ENCODE results near the gene FYCO1.

FYCO1 gene

DNA sequence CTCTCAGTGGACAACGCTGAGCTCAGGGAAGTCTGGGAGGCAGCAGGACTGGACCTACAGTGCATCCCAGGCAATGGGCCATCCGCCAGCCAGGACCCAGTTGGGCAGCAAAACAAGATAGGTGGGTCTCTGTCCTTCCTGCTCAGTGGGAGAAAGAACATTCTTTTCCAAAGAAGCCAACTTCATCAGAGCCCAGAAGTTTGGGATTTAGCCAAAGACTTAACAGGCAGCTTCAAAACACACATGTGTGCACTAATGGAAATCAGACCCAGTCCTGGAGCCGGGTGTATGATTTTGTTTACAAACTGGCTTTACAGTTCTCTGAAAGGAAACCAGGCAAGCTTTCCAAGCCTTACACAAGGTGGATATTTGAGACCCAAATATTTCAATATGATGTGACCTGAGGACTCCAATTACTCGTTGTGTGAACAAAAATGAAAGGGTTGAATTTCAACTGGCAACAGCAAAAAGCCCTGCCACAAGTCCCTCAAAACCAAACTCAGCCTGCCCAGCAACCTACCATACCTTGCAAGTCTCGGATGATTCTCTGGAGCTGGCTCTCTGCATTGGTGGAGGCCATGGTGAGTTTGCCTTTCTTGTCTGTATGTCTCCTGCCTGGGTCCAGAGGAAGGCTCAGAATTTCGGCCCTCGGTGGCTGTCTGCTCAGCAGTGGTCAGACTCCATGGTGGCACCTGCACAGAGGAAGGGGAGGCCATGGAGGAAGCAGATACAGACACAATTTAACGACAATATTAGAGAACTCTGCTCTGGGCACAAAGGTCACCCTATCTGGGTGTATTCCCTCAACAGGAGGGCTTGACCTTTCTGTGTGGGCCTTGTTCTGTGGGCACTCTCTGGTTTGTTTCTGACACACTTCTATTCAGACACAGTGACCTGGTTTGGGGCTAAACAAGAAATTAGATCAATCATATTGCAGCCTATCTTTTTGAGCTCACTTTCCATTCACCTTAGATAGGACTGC, 11.0 kb downstream of the FYCO1 start:
- DNase-seq (ENCODE audit: low spot score): no peak

DNA sequence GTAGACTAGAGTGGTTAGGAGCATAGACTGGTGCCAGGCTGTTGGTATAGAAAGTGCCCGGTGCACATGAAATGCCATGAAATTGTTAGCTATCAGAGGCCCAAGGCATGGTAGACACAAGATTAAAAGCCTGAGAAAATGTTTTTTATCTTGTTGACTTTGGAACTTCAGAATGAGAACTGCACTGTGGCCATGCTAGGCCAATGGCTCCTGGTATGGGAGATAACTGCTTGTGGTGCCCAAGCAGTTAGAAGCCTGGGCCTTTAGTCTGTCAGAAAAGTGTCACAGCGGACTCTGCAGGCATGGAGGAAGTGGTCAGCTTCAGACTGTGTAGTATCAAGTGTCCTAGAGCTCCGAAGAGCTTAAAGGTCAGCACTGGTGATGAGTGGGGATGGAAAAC, 11.9 kb downstream of the FYCO1 start:
- DNase-seq (ENCODE audit: low spot score): no peak

DNA sequence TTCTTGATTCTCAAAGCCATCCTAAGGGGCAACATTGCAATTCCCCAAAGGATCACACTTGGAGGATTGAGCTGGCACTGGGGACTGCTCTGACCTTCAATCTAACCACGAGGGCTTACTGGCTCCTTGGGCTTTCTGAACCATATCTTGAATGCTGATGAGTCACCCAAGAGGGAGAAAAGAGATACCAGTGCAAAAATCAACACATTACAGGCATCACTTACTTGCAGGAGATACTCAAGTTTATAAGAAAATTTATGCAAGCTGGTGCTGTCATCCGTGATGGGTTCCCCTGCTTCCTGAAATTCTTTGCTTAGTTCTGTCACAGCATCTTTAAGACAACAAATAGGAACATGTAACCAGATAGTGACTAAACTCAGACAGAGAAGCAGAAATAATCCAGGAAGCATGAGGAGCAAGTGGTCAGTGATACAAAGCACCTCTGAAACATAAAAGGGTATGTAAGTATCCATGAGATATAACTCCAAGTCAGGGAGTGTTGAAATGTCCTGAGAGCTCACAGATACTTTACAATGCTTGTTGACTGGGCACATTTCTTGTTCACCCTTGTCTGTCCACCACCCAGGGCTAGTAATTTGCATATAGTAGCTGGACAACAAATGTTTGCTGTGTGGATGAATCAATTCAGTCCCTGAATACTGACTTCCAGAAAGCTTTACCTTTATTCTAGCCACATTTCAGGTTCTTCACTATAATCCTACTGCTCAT, 14.1 kb downstream of the FYCO1 start:
- no peak for DNase-seq (ENCODE audit: low spot score)

DNA sequence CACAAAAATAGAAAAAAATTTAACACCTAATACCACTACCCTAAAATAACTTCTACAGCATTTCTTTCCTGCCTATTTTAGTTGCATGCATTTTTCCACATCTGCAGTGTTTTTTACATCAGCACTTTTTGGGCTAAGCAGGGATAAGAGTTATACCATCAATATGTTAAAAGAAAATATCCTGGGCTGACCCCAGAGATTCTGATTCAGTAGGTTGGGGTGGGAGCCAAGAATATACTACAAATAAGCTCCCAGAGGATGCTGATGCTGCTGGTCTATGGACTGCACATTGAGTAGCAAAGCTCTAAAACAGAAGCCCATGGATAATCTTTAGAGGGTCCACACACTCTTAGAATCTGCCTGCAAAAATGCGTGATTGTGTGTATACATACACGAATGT, 14.8 kb downstream of the FYCO1 start:
- no peak for DNase-seq (ENCODE audit: low spot score)

DNA sequence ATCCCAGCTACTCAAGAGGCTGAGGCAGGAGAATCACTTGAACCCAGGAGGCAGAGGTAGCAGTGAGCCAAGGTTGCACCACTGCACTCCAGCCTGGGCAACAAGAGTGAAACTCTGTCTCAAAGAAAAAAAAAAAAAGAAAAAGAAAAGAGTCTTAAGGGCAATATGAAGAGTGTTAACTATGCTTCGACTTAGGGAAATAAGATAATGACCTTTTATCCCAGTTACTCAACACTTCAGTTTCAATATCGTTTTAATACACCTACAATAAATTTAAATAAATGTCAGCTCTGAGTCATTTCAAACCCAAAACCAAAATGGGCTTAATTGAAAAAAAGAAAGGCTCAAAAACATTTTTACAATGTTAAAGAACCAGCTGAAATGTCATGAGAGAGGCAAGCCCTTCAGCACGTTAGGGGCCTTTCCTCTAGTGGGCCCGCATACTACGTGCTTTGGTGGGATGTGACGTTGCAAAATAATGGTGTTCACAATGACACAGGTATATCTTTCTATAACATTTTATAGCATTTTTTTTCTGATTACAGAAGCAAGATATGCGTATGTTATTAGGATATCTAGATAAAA, 15.3 kb downstream of the FYCO1 start:
- DNase-seq (ENCODE audit: low spot score): no peak

DNA sequence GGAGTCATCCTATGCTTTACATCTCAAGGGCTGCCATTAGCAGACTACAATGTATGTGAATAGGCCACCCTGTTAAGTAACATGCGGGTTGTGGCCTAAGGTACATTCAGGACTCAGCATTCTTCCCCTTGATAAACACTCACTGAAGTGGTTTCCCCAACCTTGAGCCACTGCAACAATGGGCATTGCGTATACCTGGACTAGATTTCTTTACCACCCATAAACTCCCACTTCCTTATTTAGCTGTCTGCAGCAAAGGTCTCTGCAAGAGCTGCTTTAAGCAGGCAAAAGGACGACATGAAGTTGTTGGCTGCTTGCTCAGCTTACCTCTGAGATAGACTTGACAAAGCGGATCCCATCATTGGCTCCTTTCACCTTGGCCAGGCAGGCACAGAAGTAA, 16.2 kb downstream of the FYCO1 start:
- DNase-seq (ENCODE audit: low spot score): no peak

DNA sequence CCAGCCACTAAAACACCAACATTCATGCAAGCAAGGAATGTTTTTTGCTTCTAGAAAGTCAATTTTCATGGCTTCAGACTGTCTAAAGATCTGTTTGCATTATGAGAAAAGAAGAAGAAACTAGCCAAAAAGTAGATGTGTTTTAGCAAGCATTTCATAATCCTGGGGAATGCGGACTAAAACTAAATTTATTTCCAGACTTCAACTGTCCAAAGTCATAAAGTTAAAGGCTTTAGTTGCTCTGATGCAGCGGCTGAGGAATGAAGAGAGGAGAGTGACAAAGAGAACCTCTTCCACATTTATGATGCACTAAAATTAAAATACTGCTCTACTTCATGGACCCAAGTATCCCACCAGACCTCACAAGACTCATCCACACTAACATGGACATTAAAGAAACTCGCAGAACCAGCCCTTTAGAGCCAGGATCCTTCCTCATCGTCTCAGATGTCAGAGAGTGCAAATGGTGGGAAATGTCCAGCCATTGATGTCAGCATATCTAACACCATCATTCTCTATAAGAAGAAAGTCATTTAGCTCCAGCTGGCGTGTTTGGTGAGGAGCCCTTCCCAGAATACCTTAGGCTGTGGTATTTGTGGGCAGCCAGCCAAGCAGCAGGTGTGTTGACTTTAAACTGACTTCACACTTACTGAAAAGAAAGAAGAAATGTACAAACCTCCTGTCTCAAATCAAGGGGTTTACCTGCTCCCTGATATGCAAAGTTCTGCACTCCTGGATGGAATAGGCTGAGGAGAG, 17.4 kb downstream of the FYCO1 start:
- DNase-seq (ENCODE audit: low spot score): no peak

DNA sequence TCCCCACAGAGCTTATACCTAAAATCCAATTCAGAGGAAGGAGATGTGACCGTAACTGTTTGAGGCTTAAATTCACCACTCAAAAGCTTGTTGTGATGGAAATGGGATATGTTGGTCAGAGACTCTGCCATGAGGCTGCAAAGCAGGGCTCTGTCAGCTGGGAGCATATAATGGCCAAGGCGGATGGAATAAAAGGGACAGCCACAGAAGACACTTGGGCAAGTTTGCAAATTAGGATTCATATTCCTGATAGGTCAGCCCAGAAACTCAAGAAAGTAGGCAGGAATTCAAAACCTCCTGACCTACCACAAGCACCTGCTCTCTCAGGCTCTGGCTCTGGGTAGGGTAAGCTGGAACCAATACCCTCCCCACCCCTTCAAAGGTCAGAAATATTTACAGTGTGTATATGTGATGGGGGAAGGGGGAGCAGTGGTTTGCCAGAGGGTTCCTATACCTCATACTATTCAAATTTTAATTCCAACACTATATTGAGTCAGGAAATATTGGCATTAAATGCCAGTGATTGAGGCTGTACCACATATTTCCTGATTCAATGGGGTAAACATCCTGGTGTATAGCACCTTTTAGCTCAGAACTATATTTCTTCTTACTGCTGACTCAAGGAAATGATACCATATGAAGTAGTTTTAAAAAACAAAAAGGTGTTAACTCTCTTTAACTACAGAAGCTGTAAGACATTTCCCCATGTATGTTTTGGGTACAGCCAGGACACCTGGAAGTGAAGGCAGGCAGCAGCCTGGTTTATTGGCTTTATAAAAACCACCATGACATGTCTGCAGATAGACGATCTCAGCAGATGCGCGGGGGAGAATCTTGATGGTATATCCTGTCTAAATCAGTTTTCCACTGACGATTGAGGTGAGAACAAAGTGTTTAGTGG, 19.2 kb downstream of the FYCO1 start:
- DNase-seq (ENCODE audit: low spot score): no peak

DNA sequence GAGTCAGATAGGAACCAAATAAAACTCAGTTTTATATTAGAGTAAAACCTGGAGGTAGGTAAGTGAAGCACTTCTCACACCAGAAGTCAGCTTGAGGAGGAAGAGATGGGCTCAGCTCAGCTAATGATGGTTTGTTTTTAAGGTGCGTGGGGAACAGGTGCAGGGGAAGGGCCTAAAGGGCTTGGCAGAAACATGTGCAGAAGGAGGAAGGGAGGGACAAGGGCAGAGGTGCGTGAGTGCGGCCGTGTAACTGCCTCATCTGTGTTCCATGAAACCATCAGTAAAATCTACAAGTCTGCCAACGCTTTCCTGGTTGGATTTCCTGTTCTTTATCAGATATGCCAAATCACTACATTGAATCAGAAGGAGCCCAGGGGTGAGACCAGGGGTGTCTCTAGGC, 19.9 kb downstream of the FYCO1 start:
- DNase-seq (ENCODE audit: low spot score): no peak

DNA sequence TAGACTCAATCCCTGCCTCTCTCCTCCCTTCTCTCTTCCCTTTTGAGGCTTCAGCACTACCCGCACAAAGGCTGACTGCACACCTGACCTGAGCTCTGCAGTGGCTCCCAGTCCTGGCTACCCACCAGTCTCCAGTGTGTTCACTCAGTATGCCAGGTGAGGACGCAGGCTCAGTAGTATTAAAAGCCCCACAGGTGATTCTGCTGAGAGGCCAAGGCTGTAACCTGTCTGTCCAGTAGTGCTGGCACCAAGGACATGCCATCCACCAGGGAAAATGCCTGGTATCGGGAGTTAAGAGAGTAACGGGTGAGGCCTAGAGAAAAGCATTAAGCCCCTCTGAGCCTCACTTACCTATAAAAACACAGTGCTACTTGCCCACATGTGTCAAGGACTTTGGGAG, 20.9 kb downstream of the FYCO1 start:
- DNase-seq (ENCODE audit: low spot score): no peak

DNA sequence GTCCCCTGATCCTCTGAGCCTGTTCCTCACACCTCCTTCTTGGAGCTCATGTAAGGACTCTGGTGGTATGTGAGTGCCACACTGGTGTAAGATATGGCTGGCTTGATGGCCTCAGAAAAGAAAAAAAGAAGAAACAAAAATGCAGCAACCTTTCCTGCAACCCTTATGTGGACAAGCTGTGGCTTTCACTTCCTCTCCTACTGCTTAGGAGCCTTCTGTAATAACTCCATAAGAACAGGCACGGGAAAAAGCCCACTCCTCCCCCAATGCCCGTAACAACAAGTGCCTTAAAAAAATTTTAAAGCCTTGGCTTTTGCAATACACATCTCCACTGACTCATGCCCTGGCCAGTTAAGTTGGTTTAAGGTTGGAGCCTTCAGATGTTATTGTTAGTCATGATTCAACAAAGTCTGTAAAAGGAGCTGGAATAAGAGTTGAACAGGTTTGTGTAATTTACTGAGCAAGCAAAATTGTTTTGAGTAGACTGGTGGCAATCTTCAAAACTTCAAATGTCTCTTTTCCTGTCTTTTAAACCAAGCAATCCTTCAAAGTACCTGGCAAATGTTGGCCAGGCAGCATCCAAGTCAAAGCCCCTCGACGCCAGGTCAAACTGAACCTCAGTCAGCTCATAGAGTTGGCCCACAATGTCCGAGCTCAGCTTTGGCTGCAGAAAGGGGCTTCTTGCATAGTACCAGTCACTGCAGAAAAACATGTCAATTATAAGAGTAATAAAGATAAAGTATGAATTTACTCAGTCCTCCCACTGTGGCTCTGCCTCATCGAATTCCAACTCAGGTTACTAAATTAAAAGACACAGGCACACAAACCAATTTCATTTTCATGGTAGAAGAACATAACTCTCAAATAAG, 22.9 kb downstream of the FYCO1 start:
- DNase-seq (ENCODE audit: low spot score): peak; percentile 75

DNA sequence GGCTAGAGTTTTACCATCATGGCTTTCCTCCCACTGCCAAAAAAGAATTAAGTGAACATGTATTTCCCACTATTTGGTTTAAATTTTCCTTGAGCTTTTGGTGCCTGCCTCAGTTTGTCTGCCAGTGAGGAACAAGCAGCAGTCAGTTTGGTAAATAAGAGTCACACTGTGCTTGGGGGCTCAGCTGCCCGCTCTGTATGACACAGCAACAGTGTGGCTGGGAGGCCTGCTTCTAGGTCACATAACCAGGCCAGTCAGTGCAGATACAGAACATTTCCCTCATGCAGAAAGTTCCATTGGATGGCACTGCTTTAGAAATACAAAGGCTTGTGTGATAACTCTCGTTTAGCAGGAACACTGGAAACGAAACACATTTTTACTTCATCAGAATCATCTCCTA, 25.7 kb downstream of the FYCO1 start:
- no peak for DNase-seq (ENCODE audit: low spot score)

DNA sequence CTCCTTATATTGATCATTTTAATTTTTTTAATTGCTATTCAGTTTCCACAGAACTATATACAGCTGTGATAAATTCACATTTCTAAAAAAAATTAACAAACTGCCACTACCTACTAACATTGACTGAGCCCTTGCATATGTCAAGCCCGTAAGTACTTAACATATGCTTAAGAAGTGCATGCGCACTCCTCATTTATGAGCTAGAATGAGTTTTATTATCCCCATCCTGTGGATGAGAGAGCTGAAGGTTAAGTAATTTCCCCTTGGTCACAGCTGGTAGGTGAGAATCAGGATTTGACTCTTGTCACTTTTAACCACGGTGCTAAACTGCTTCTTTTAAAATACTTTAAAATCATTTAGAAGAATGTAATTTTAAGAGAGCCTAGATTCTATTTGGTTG, 26.5 kb downstream of the FYCO1 start:
- no peak for DNase-seq (ENCODE audit: low spot score)

DNA sequence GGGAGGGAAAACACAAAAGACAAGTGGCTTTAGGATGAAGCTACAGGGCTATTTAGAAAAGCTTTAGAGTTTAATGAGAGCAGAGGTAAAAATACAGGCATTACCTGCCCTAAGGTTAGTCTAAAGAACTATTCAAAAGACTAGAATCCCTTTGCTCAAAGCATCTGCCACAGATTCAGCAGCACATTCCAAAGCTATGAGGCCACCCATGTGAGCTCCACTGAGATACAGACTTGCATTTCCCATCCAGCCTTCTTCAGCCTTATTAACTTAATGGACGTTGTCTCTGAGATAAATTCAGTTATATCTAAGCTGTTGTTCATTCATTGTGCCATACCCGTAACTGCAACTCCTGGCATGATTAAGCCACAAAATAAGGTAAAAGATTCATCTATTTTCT, 26.9 kb downstream of the FYCO1 start:
- peak; percentile 85 for DNase-seq (ENCODE audit: low spot score)

DNA sequence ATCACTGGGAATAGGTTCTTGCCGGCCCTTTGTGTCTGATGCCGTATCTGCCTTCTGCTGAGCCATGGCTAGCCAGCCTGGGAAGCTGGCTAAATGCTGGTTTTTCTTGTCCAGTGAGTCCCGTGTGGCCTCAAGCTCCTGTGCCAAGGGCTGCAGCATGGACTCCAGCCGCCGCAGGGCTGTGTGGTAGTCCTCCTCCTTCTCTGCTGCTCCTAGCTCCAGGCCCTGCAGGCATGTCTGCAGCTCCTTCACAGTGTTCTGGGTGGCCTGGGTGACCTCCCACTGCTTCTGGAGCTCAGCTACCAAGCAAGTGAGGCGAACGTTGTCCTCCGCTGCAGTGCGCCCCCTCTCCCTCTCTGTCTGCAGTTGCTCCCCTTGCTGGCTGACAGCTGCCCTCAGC, 27.5 kb downstream of the FYCO1 start:
- no peak for DNase-seq (ENCODE audit: low spot score)

DNA sequence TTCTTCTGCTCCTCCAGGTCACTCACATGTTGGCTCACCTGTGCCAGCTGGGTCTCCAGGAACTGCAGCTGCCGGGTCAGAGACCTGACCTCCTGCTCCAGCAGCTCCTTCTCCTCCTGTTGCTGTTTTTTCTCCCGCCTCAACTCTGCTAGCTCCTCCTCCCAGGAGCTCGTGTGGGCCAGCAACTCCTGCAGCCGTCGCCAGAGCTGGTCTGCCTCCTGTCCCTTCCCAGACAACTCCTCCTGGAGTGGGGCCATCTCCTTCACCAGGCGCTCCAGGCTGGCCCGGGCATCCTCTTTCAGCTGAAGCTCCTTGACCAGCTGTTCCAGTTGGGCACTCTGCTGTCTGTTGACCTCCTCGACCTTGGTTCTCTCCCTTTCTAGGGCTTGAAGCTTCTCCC, 27.9 kb downstream of the FYCO1 start:
- no peak for DNase-seq (ENCODE audit: low spot score)

DNA sequence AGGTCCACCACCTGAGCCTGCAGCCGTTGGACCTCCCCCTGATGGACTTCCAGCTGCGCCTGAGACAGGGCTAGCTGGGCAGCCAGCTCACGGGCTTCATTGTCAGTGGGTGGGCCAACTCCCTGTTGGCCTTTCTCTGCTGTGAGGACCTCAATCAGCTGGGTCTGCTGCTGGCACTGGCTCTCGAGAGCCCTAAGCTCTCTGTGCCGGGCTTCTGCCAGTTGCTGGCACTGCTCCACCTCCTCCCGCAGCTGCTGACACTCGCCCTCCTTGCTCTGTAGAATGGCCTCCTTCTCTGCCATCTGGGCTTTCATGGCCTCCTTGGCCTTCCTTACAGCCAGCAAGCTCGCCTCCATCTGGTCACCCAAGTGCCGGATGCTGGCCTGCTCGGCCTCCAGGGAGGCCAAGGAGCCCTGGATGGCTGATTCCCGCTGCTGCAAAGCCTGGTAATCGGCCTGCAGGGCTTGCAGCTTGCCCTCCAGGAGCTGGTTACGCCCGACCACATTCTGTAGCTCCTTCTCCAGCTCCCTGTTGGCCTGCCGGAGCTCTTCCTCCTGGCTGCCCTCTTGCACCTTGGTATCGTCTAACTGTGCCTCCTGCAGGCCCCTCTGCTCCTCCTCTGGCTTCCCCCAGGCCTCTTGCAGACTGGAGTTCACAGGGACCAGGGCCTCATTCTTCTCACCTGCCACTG, 28.5 kb downstream of the FYCO1 start:
- DNase-seq (ENCODE audit: low spot score): no peak

DNA sequence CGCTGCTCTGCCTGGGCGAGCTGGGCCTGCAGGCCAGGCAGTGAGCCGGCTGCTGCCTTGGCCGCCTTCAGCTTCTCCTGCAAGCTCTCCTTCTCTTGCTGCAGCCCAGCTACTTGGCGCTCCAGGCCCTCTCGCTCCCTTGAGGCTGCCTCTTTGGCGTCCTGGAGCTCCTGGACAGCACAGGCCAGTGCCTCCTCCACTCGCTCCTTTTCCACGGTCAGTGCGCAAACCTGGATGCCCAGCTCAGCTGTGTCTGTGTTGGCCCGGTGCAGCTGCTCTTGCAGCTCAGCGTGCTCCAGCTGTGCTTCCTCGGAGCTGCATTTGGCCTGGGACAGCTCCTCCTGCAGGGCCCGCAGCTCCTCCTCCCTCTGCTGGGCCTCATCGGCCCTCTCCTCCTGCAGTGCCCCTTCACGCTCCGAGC, 29.2 kb downstream of the FYCO1 start:
- no peak for DNase-seq (ENCODE audit: low spot score)

DNA sequence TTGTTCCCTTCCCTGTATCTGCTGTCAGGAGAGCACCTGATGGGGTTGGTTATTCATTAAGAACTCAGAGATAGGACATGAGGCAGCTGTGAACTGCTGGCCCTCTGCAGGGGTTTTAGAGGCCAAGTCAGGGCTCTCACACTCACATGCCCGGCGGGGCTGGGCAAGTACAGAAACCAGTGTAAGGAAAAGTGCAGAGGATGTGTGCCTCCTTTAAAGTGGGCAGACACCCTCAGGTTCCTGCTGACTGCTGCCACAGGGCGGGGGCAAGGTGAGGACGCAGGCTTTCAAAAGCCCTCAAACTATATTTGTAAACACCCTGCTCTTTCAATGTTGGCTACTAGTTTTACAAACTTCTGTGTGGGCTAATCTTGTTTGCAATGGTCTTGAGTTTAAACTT, 30.0 kb downstream of the FYCO1 start:
- no peak for DNase-seq (ENCODE audit: low spot score)

DNA sequence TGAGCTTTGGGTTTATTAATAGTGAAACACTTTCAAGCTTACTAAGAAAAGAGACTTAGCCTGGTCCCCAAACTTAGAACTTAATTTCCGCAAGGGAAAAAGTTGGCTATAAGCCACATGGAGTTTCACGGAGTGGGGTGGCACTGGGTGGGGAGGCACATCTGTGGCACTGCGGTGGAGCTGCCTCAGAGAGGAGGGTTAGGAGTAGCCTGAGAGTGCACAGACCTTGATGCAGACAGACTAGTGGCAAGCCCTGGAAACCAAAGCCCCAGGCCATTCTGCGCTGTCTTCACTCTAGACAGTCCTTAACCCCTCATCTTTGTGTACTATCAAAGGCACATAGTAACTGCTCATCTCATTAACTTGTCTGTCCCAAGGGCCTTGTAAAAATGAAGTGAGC, 30.4 kb downstream of the FYCO1 start:
- DNase-seq (ENCODE audit: low spot score): no peak
